ENCODE measurements around the gene ANO2. TPM values are rescaled to one million over a fixed set of nuclear protein-coding genes. Genes with fewer than 3 reads are reported as not detected.

Gene ANO2
- total RNA-seq, 2 donors from 2014 or later = 14.3 to 28.5 TPM

- no peak overlapping the region for H3K27ac ChIP-seq (ENCODE audit: low read depth, low read length)
- H3K4me1 Mint-ChIP-seq = peaks cover 8% of the 10 kb centered on the region
- H3K9me3 ChIP-seq (ENCODE audit: control insufficient read depth, low read length) = no peaks in the 10 kb centered on the region
- peaks cover 49% of the 10 kb centered on the region for H3K36me3 Mint-ChIP-seq (ENCODE audit: low read depth)
- H3K27ac Mint-ChIP-seq = no peak overlapping the region
- DNase-seq = no peak
- no peaks in the 10 kb centered on the region for H3K36me3 ChIP-seq (ENCODE audit: control insufficient read depth, insufficient read depth, low read length)
- no peak overlapping the region for H3K4me3 Mint-ChIP-seq
- 95 to 100% methylated on average over 5 to 8 of the region's 8 CpGs for WGBS, 2 experiments (ENCODE audit: insufficient coverage in 1 of 2, insufficient read length in 1 of 2)
- no peaks in the 10 kb centered on the region for H3K9me3 Mint-ChIP-seq
- H3K9ac ChIP-seq (ENCODE audit: extremely low read depth, low read length, poor library complexity, severe bottlenecking) = no peak overlapping the region
- peaks cover 98% of the 10 kb centered on the region for H3K27me3 ChIP-seq (ENCODE audit: control insufficient read depth, insufficient read depth, low read length, poor library complexity, severe bottlenecking)
- no peak overlapping the region for H3K4me3 ChIP-seq (ENCODE audit: low read length)
- no peaks in the 10 kb centered on the region for H3K4me1 ChIP-seq (ENCODE audit: control insufficient read depth, insufficient read depth, low read length)
- peaks cover 92% of the 10 kb centered on the region for H3K27me3 Mint-ChIP-seq (ENCODE audit: insufficient read depth)
- no peak for TF ChIP-seq CTCF (conservative IDR thresholded peaks at IDR 0.05)
Observed at GRCh38 chr12:5807514-5808219, 137.4 kb downstream of the ANO2 start.

GRCh38 chr12:5807090-5807414, 138.0 kb downstream of the ANO2 start:
- DNase-seq = no peak
- no peak overlapping the region for H3K27ac Mint-ChIP-seq
- TF ChIP-seq CTCF (conservative IDR thresholded peaks at IDR 0.05) = no peak
- peaks cover 8% of the 10 kb centered on the region for H3K4me1 Mint-ChIP-seq
- H3K27me3 ChIP-seq (ENCODE audit: control insufficient read depth, insufficient read depth, low read length, poor library complexity, severe bottlenecking) = peaks cover 93% of the 10 kb centered on the region
- H3K4me3 ChIP-seq (ENCODE audit: low read length) = no peak overlapping the region
- H3K4me1 ChIP-seq (ENCODE audit: control insufficient read depth, insufficient read depth, low read length) = no peaks in the 10 kb centered on the region
- no peak overlapping the region for H3K27ac ChIP-seq (ENCODE audit: low read depth, low read length)
- WGBS, 2 experiments (ENCODE audit: insufficient coverage in 1 of 2, insufficient read length in 1 of 2) = 95 to 98% methylated on average over 5 to 6 of the region's 6 CpGs
- H3K27me3 Mint-ChIP-seq (ENCODE audit: insufficient read depth) = peaks cover 91% of the 10 kb centered on the region
- H3K9me3 Mint-ChIP-seq = no peaks in the 10 kb centered on the region
- H3K9ac ChIP-seq (ENCODE audit: extremely low read depth, low read length, poor library complexity, severe bottlenecking) = no peak overlapping the region
- peaks cover 49% of the 10 kb centered on the region for H3K36me3 Mint-ChIP-seq (ENCODE audit: low read depth)
- no peaks in the 10 kb centered on the region for H3K9me3 ChIP-seq (ENCODE audit: control insufficient read depth, low read length)
- H3K36me3 ChIP-seq (ENCODE audit: control insufficient read depth, insufficient read depth, low read length) = no peaks in the 10 kb centered on the region
- H3K4me3 Mint-ChIP-seq = no peak overlapping the region

DNA sequence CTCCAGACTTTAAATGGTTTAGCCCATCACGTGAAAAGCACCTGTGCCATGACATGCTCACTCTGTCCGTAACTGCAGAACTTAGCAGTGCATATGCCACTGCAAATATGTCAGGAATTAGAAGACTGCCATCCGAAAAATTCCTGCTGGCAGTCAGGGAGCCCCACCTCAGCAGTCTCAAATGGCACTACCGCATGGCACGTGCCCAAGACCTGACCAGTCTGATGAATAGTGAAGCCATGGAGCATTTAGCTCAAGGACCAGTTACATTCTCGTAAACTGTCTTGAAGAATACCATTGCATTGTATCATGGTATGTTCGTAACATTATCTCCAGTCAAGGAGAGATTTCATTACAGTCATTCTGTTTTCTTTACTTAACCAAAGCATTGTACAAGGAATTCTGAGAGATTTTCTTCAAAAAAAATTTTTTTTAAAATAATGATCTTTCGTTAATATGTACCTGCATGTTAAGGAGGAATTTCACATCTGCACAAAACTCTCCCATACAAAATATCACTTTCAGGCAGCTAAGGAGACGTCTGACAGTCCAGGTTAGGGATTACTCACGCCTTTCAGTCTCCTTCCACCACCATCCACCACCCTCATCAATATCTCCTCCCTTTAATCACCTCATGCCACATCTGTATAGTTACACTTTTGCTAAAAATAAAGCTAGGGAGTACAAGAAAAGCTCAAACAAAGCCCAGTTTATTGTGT, 138.5 kb downstream of the ANO2 start:
- TF ChIP-seq CTCF (conservative IDR thresholded peaks at IDR 0.05) = no peak
- Mint-ChIP-seq H3K4me1 (peaks cover 8% of the 10 kb centered on the region), H3K4me3 (no peak overlapping the region), H3K27me3 (ENCODE audit: insufficient read depth) (peaks cover 88% of the 10 kb centered on the region), H3K9me3 (no peaks in the 10 kb centered on the region), H3K36me3 (ENCODE audit: low read depth) (peaks cover 46% of the 10 kb centered on the region), H3K27ac (no peak overlapping the region)
- H3K27me3 ChIP-seq (ENCODE audit: control insufficient read depth, insufficient read depth, low read length, poor library complexity, severe bottlenecking) = peaks cover 87% of the 10 kb centered on the region
- no peaks in the 10 kb centered on the region for H3K4me1 ChIP-seq (ENCODE audit: control insufficient read depth, insufficient read depth, low read length)
- no peak overlapping the region for H3K4me3 ChIP-seq (ENCODE audit: low read length)
- H3K9me3 ChIP-seq (ENCODE audit: control insufficient read depth, low read length) = no peaks in the 10 kb centered on the region
- no peak for DNase-seq
- WGBS, 2 experiments (ENCODE audit: insufficient coverage in 1 of 2, insufficient read length in 1 of 2) = 89 to 93% methylated on average over 9 to 10 of the region's 10 CpGs
- no peak overlapping the region for H3K9ac ChIP-seq (ENCODE audit: extremely low read depth, low read length, poor library complexity, severe bottlenecking)
- no peaks in the 10 kb centered on the region for H3K36me3 ChIP-seq (ENCODE audit: control insufficient read depth, insufficient read depth, low read length)
- no peak overlapping the region for H3K27ac ChIP-seq (ENCODE audit: low read depth, low read length)

All from endodermal cell (in vitro differentiated cells).